ENCODE measurements around the gene RNF26. TPM values are rescaled to one million over a fixed set of nuclear protein-coding genes. Genes with fewer than 3 reads are reported as not detected.

The RNF26 gene
- total and polyA plus RNA-seq, 10 of the 15 experiments (the other 5 are each of a cell fraction or from before 2014, with no cell fraction given), result 2.8 to 54.5 (median 17.7) TPM

DNA sequence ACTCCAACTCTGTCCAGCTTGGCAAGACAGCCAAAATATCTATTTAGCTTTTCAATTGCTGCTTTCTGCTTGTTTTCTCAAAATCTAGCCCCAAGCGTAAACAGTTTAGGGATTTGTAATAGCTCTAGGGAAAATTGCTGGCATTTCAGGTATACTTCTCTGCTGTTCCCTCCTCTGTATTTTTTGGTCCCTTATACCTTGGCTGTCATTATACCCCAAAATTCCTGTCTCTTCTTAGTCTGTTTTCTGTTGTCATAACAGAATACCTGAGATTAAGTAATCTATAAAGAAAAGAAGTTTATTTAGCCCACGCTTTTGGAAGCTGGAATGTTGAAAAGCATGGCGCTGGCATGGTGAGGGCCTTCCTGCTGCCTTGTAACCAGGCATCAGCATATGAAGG, 40.9 kb upstream of the RNF26 start:
- Histone ChIP-seq H4K20me1 (ENCODE audit: control insufficient read depth, insufficient read depth) (no peaks in the 10 kb centered on the region), H3K9me3 (replicated peaks; ENCODE audit: control insufficient read depth, insufficient read depth, low read length) (peaks cover 3% of the 10 kb centered on the region; the same call in 2 of the 3 replicates), H3K79me2 (ENCODE audit: control insufficient read depth, insufficient read depth, low read length) (no peaks in the 10 kb centered on the region), H3K4me1 (ENCODE audit: control insufficient read depth, insufficient read depth, low read length) (no peaks in the 10 kb centered on the region), H3K27ac (ENCODE audit: control insufficient read depth, insufficient read depth) (no peak overlapping the region), H3K9ac (ENCODE audit: control insufficient read depth, insufficient read depth, low read length) (no peak overlapping the region), H3K4me3 (no peak overlapping the region), H2AFZ (ENCODE audit: control insufficient read depth, low read depth, low read length) (no peak overlapping the region), H3K4me2 (ENCODE audit: control insufficient read depth, insufficient read depth) (no peak overlapping the region), H3K27me3 (replicated peaks in 1 of 2; ENCODE audit: control insufficient read depth in 2 of 2, insufficient read depth in 2 of 2, low read length in 1 of 2) (no peaks in the 10 kb centered on the region), H3K36me3 (ENCODE audit: control insufficient read depth in 2 of 2, insufficient read depth in 2 of 2, low read length in 1 of 2) (peaks cover 4 to 29% of the 10 kb centered on the region in 2 experiments)
- FAIRE-seq (peak; percentile 47), ATAC-seq (no peak), DNase-seq (ENCODE audit: low read depth, low spot score) (no peak)
- ChIA-PET CTCF (interaction anchor here (0.7 to 1.1 kb wide), 3 partner anchors 9 to 160 kb away, joined by 3 to 5 read pairs (median 3); no protein-coding TSS in a partner anchor), RAD21 (ENCODE audit: unreplicated experiment) (no interaction called here), POLR2A (no interaction called here), SMC1A (ENCODE audit: uncharacterized antibody, unreplicated experiment) (interaction anchor here (0.6 kb wide), 1 partner anchor 102 kb away, joined by 3 read pairs; no protein-coding TSS in a partner anchor)
- intact Hi-C loops (cut with micrococcal nuclease; ENCODE audit: unreplicated experiment), result no loop called here
- TF ChIP-seq, protein P1, sequence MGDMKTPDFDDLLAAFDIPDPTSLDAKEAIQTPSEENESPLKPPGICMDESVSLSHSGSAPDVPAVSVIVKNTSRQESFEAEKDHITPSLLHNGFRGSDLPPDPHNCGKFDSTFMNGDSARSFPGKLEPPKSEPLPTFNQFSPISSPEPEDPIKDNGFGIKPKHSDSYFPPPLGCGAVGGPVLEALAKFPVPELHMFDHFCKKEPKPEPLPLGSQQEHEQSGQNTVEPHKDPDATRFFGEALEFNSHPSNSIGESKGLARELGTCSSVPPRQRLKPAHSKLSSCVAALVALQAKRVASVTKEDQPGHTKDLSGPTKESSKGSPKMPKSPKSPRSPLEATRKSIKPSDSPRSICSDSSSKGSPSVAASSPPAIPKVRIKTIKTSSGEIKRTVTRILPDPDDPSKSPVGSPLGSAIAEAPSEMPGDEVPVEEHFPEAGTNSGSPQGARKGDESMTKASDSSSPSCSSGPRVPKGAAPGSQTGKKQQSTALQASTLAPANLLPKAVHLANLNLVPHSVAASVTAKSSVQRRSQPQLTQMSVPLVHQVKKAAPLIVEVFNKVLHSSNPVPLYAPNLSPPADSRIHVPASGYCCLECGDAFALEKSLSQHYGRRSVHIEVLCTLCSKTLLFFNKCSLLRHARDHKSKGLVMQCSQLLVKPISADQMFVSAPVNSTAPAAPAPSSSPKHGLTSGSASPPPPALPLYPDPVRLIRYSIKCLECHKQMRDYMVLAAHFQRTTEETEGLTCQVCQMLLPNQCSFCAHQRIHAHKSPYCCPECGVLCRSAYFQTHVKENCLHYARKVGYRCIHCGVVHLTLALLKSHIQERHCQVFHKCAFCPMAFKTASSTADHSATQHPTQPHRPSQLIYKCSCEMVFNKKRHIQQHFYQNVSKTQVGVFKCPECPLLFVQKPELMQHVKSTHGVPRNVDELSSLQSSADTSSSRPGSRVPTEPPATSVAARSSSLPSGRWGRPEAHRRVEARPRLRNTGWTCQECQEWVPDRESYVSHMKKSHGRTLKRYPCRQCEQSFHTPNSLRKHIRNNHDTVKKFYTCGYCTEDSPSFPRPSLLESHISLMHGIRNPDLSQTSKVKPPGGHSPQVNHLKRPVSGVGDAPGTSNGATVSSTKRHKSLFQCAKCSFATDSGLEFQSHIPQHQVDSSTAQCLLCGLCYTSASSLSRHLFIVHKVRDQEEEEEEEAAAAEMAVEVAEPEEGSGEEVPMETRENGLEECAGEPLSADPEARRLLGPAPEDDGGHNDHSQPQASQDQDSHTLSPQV (IDR thresholded peaks at IDR 0.05), result no peak
- TF ChIP-seq, protein P2, sequence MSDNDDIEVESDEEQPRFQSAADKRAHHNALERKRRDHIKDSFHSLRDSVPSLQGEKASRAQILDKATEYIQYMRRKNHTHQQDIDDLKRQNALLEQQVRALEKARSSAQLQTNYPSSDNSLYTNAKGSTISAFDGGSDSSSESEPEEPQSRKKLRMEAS (IDR thresholded peaks at IDR 0.05; ENCODE audit: low read depth, low read length), result no peak
- no TSS peak for BruUV-seq (replicated peaks)
- in situ Hi-C loops (cut with MboI), result no loop called here
- WGBS (ENCODE audit: insufficient coverage, insufficient replicate concordance, low lambda C conversion rate, missing lambda C conversion rate), result 100% methylated on average over 3 of the region's 3 CpGs
